NCI-H2196 treated with DMSO at 0.1 percent for 48 hours (cell line): ENCODE measurements around the gene CHDH.

ENCODE experiments used
- DNase-seq: peaks from one replicate; lab custom pipeline; 2025; ENCODE audit not compliant: unreplicated experiment; lab: John Stamatoyannopoulos, UW

Gene CHDH

GRCh38 chr3:53824795-53825194 lies 21.4 kb downstream of the CHDH start:
- DNase-seq: no peak

GRCh38 chr3:53823956-53824657 lies 22.1 kb downstream of the CHDH start:
- DNase-seq: no peak

GRCh38 chr3:53823026-53823955 lies 22.9 kb downstream of the CHDH start:
- no peak for DNase-seq

GRCh38 chr3:53822331-53822741 lies 23.9 kb downstream of the CHDH start:
- no peak for DNase-seq

- no peak for DNase-seq
These were observed 24.5 kb downstream of the CHDH start for GRCh38 chr3:53821631-53822121.

GRCh38 chr3:53820756-53821580 lies 25.3 kb downstream of the CHDH start:
- no peak for DNase-seq

- no peak for DNase-seq
These were observed 26.1 kb downstream of the CHDH start for GRCh38 chr3:53820084-53820483.

GRCh38 chr3:53819163-53819868 lies 26.9 kb downstream of the CHDH start:
- no peak for DNase-seq

- no peak for DNase-seq
These were observed 27.7 kb downstream of the CHDH start for GRCh38 chr3:53818221-53819162.

GRCh38 chr3:53817809-53818208 lies 28.4 kb downstream of the CHDH start:
- DNase-seq: no peak

- no peak for DNase-seq
These were observed 29.0 kb downstream of the CHDH start for GRCh38 chr3:53817211-53817610.

- DNase-seq: no peak
These were observed 29.8 kb downstream of the CHDH start for GRCh38 chr3:53816425-53816824.

- DNase-seq: no peak
These were observed 30.6 kb downstream of the CHDH start for GRCh38 chr3:53815651-53816050.

- DNase-seq: no peak
These were observed 31.2 kb downstream of the CHDH start for GRCh38 chr3:53815067-53815466.

- no peak for DNase-seq
These were observed 32.3 kb downstream of the CHDH start for GRCh38 chr3:53813876-53814275.

GRCh38 chr3:53813229-53813628 lies 33.0 kb downstream of the CHDH start:
- no peak for DNase-seq

GRCh38 chr3:53812434-53812833 lies 33.8 kb downstream of the CHDH start:
- no peak for DNase-seq

GRCh38 chr3:53811143-53811927 lies 34.9 kb downstream of the CHDH start:
- DNase-seq: no peak
